IPS DF 4.7 (cell line): ENCODE data around the gene TMEM207.

Source experiments
- DNase-seq: peaks from one replicate; pipeline ENCODE4 v3.0.0-alpha.2; 2013; ENCODE audit warnings: low spot score; ENCODE audit errors: extremely low read depth

Gene TMEM207

GRCh38 chr3:190444576-190445145 is 5.0 kb downstream of the TMEM207 start:
- no peak for DNase-seq

GRCh38 chr3:190444006-190444405 is 5.7 kb downstream of the TMEM207 start:
- DNase-seq: no peak

DNA sequence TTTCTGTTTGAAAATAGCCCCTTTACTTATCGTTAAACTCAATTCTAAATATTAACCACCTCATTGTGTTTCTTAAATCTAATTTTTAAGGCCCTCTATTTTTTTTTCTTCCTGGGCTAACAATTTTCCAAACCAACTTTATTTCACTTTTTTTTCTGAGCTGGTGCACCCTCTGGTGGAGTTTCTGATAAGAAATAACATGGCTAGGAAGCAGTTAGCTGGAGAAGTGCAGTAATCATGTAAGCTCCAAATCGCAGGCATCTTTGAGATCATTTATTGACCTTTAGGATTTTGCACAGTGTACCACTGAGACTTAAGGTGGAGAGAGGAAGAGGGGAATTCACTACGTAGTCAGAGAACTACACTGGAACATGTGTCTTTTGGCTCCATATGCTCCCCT is 6.4 kb downstream of the TMEM207 start:
- DNase-seq: no peak

DNA sequence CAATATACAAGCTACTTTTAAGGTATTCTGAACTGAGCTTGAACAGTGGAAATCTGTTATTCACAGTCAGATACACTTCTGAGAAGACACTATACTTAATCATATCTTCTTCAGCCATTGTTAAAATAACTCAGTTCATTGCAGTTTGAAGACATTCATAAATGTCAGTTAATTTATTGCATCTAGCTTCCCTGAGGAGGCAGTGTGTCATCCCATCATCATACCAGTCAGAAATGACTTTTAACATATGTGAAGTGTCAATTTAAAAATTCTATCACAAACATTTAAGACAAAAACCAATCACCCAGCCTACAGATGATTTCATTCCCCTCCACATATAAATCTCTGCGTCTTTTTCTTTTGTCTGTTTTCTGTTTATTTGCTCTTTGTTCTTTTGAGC is 7.5 kb downstream of the TMEM207 start:
- DNase-seq: no peak

GRCh38 chr3:190436331-190436730 is 13.4 kb downstream of the TMEM207 start:
- DNase-seq: no peak

DNA sequence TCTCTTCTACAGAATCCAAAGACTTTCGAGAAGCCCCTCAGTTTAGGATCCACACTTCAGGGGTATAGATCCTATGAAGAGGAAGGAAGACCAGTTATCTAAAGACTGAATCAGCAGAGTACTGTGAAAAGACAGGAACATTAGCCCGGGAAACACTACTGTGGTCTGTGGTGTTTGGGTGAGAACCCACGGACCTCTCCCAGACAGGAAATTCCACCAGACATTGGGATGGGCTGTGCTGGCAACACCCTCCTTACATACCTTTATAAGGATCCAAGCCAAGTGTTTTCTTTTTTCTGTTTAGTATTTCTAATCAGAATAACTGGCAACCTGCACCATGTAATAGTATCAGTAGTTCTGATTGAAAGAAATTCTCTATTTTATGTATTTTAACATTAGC is 14.1 kb downstream of the TMEM207 start:
- DNase-seq: no peak

DNA sequence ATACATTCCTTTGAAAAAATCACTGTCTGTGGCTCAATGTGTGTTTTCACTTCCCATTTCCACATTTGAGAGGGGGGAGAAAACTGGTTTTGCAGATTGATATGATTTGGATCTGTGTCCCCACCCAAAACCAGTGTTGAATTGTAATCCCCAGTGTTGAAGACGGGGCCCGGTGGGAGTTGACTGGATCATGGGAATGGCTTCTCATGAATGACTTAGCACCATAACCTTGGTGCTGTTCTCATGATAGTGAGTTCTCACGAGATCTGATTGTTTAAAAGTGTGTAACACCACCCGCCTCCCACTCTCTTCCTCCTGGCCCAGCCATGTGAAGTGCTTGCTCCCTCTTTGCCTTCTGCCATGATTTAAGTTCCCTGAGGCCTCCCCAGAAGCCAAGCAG is 16.1 kb downstream of the TMEM207 start:
- DNase-seq: no peak

- no peak for DNase-seq
Observed at GRCh38 chr3:190432216-190432615, 17.5 kb downstream of the TMEM207 start.

GRCh38 chr3:190430906-190431305 is 18.8 kb downstream of the TMEM207 start:
- no peak for DNase-seq

DNA sequence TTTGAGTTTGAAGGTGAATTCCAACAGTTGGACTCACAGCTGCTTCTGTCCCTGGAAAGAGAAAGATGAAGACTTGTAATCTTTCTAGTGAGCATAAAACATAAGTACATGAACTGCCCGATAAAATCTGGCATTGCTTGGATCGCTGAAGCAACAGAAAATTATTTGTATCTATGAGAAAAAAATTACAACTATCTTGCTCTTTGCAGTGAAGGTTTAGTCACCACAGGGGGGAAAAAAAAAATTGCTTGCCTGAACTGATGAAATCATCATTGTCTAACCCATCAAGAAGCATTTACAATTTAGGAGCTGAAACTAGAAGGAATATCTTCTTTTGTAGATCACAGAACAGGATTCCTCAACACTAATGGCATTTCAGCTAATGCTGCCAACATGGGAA is 20.0 kb downstream of the TMEM207 start:
- DNase-seq: no peak

DNA sequence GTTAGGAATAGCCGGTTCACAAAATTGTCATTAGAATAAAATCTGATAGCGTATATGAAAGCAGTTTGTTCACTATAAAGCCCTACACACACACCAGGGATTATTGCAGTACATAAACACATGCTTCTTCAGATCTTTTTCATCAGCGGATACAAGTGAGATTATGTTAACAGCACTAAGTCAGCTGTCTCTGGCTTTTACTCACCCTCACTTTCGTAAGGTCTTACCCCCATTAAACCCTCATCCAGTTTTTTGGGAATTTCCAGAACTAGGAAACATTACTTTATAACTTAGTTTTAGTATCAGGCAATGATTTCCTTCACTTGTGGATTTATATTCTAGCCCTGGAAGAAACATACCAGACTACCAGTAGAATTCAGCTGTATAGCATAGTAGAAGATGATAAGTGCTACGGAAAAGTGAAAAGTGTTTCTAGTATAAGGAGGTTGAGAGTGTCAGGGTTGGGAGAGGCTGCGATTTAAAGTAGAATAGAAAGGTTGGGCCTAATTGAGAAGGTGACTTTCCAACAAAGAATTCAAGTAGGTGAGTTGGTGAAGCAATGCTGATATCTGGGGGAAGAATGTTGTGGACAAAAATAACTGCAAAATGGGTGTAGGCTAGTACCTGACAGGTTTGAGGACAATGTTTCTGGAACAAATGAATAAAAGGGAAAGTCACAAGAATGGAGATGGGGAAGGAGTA is 22.7 kb downstream of the TMEM207 start:
- DNase-seq: no peak

DNA sequence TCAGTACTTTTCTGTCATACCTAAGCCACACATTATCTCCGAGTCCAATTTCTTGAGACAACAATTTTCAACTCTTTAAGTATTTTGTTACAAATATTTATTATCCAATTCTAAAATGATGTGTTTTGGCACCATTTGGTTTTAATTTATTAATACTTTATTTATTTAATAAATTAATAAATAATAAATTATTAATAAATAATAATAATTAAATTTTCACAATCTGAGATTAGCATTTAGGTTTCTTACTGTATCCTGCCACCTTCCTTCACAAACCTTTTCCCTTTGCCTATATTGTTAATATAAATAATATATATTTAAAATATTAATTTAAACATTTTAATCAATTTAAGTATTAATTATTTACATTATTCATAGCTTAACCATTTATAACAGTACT is 23.9 kb downstream of the TMEM207 start:
- DNase-seq: no peak

DNA sequence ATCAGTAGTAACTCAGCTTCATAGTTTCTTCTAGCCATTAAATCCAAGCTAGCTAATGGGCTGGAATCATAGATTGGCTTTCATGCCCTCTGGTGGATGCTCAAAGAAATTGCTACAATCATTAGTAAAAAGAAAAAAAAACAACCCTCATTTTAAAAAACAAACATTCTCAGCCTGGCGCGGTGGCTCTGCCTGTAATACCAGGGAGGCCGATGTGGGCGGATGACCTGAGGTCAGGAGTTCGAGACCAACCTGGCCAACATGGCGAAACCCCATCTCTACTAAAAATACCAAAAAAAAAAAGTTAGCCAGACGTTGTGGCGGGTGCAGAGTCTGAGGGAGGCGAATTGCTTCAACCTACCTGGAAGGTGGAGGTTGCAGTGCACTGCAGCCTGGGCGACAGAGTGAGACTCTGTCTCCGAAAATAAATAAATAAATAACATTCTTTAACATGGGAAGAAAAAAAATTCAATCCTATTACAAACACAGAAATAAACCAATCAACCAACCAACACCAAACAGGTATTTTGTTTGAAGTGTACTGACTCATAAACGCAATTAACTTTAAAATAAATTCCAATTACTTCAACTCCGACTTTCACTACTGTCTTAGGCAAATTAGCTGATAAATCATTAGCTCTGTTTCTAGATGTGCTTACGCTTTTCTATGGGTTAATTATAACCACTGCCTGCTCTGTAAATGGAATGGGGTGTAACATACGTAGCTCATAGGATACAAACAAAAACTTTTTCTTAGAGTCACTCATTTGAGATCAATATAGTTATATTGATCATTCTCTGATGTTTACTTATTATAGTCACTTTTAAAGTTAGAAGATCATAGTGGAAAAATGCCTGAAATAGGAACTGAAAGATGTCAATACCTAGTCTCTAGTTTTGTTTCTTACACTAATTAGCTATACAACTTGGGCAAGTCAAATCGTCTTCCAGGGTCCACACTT is 24.9 kb downstream of the TMEM207 start:
- DNase-seq: peak; percentile 44

DNA sequence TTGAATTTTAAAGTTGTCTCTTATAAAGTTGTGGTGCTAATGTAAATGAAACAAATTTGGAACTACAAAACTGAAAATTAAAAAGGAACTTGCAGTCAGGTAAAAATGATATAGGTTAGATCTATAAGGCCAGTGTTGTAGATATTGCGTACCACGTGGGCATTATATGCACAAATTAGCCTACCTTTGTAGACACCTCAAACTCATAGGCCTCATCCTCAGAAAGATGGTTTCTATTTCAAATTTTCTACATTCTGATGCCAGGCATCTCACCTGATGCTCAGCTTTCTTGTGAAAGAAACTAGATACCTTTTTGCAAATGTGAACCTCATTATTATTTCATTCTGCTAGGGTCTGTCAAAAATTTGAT is 25.6 kb downstream of the TMEM207 start:
- no peak for DNase-seq

DNA sequence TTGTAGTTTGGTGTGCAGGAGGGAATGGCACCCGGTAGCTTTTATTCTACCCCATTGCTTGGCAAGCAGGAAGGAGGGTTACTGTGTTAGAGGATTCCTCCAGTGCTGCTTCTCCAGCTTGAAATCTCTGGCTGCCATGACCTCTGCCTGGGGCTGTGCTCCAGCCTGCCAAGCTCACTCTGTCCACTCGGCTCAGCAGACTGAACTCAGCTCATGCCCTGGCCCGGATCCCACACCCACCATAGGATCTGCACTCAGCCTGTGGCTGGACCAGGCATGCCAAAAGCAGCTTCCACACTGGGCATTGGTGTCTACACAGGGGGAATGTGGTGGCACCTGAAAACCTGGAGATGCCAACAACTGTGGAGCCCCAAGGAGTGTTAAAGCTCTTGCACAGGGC is 35.4 kb downstream of the TMEM207 start:
- DNase-seq: no peak

- DNase-seq: no peak
Observed at GRCh38 chr3:190404715-190405114, 45.0 kb downstream of the TMEM207 start.

- no peak for DNase-seq
Observed at GRCh38 chr3:190401963-190402362, 47.7 kb downstream of the TMEM207 start.

DNA sequence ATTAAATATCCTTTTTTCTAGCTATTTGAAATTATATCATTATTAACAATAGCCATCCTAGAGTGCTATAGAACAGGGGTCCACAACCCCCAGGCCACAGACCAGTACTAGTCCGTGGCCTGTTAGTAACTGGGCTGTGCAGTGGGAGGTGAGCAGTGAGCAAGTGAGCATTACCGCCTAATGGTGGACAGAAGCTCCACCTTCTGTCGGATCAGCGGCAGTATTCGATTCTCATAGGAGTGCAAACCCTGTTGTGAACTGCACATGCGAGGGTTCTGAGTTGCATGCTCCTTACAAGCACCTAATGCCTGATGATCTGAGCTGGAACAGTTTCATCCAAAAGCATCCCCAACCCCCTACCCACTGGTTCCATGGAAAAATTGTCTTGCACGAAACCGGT is 50.0 kb downstream of the TMEM207 start:
- no peak for DNase-seq

- no peak for DNase-seq
Observed at GRCh38 chr3:190397889-190398288, 51.8 kb downstream of the TMEM207 start.

DNA sequence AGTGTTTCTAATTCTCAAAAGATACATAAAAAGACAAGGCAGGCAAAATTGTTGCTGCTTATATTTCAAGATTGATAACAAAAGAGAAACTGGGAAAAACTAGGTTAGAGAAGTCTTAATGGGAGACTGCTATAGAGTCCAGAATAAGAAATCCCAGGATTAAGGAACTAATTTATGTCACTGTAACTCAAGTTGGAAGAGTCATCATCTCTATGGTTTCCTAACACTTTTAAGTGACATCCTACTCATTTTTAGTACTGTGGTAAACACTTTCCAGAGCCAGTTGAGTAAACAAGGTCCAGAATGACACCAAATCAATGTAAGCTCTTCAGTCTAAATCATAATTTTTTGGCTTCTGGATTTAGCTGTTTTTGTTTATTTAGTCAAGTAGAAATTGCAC is 53.7 kb downstream of the TMEM207 start:
- DNase-seq: no peak

DNA sequence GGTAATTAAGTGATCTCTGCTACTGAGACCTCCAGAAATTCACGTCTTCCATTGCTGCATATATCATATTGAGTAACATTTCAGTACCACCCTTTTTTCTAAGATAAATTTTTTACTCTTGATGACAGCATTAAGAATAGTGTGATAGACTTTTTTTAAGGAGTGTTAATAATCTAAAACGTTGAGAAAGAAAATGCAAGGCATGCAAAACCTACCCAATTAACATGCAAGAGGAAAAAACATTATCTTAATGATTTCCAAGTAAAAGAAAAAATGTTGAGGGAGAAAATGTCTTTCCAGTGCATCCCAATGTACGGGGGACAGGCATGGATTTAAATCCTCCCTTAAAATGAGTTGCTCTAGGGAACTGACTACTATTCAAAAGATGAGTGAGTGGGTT is 61.0 kb downstream of the TMEM207 start:
- DNase-seq: no peak

- DNase-seq: no peak
Observed at GRCh38 chr3:190387578-190388213, 62.0 kb downstream of the TMEM207 start, which contains the start of gene CLDN16. Gene CLDN16, plus strand, starts transcription at chr3:190388163. Its CDS starts 167 bp downstream, at chr3:190388330.
